ENCODE data around the gene FAM98C.

DNA sequence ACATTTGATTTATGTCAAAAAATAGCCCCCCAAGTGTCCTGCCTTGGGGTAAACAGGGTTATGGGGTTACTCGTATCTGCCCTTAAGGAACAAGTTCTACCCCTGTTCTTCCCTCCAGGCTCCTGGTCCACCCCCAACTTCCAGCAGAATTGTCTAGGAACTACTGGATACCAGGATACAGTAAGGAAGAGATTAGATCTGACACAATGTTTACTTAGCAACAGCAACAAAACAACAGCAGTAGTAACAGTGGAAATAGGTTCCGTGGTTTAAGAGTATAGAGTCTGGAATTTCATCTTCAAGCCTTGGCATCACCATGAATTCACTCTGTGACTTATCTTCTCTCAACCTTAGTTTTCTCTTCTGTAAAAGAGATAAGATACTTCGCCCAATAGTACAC is 1.7 kb upstream of the FAM98C start:
- TF ChIP-seq, protein P1, sequence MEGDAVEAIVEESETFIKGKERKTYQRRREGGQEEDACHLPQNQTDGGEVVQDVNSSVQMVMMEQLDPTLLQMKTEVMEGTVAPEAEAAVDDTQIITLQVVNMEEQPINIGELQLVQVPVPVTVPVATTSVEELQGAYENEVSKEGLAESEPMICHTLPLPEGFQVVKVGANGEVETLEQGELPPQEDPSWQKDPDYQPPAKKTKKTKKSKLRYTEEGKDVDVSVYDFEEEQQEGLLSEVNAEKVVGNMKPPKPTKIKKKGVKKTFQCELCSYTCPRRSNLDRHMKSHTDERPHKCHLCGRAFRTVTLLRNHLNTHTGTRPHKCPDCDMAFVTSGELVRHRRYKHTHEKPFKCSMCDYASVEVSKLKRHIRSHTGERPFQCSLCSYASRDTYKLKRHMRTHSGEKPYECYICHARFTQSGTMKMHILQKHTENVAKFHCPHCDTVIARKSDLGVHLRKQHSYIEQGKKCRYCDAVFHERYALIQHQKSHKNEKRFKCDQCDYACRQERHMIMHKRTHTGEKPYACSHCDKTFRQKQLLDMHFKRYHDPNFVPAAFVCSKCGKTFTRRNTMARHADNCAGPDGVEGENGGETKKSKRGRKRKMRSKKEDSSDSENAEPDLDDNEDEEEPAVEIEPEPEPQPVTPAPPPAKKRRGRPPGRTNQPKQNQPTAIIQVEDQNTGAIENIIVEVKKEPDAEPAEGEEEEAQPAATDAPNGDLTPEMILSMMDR (IDR thresholded peaks at IDR 0.05): no peak
- no peak for TF ChIP-seq POLR2A (IDR thresholded peaks at IDR 0.05)

Measured in right lobe of liver (tissue), 4 donors.